Loucy (cell line): ENCODE results near the gene XRCC5.

Experiments
- EZH2phosphoT487 ChIP-seq: fragments of 200-600 bp; IDR thresholded peaks from 2 replicates; pipeline ENCODE4 v1.6.1; 2018; ENCODE audit warnings: antibody characterized with exemption, mild to moderate bottlenecking, moderate library complexity, borderline replicate concordance
- TF ChIP-seq, protein P1 (sequence below): fragments of 200-600 bp; sonication (generic); conservative IDR thresholded peaks from 2 replicates; pipeline ENCODE4 v1.5.1; 2014; ENCODE audit warnings: mild to moderate bottlenecking, antibody characterized with exemption, low read length

DNA sequence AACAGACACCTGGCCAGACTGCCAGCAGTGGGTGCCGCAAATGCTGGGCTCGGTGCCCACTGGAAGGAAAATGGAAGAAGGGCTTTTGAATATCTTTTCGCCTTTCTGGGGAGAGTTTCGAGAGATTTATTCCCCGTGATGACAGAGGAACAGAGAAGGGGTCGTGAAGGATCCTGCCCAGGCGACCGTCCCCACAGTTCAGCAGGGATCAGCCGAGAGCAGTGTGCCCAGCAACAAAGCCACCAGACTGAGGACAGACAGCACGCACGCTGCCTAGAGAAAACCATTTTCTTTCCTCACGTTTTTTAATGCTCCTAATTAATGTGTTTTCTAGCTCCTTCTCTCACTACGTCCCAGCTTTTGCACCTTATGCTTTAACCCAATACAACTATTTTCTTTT, 47.7 kb downstream of the XRCC5 start:
- TF ChIP-seq, protein P1, sequence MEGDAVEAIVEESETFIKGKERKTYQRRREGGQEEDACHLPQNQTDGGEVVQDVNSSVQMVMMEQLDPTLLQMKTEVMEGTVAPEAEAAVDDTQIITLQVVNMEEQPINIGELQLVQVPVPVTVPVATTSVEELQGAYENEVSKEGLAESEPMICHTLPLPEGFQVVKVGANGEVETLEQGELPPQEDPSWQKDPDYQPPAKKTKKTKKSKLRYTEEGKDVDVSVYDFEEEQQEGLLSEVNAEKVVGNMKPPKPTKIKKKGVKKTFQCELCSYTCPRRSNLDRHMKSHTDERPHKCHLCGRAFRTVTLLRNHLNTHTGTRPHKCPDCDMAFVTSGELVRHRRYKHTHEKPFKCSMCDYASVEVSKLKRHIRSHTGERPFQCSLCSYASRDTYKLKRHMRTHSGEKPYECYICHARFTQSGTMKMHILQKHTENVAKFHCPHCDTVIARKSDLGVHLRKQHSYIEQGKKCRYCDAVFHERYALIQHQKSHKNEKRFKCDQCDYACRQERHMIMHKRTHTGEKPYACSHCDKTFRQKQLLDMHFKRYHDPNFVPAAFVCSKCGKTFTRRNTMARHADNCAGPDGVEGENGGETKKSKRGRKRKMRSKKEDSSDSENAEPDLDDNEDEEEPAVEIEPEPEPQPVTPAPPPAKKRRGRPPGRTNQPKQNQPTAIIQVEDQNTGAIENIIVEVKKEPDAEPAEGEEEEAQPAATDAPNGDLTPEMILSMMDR, result no peak
- TF ChIP-seq EZH2phosphoT487, result no peak
